Measurements from ENCODE around the gene MET. TPM values are rescaled to one million over a fixed set of nuclear protein-coding genes. Genes with fewer than 3 reads are reported as not detected.

The MET gene
- total RNA-seq, 1 experiment from 2014 or later: 5.0 TPM

GRCh38 chr7:116728413-116728812 lies 56.4 kb downstream of the MET start:
- H3K36me3 Mint-ChIP-seq (ENCODE audit: insufficient read depth in 1 of 3, low read depth in 3 of 3): no peaks in the 10 kb centered on the region

More at GRCh38 chr7:116728413-116728812, 56.4 kb downstream of the MET start:
- H3K27ac ChIP-seq (ENCODE audit: insufficient read length, low read depth, low read length): no peak overlapping the region
- no peak overlapping the region for H3K56ac ChIP-seq (ENCODE audit: insufficient read length, low read depth, low read length)
- no peaks in the 10 kb centered on the region for H3K23me2 ChIP-seq (ENCODE audit: insufficient read length, low read depth, low read length, poor library complexity, severe bottlenecking)
- Mint-ChIP-seq H3K27ac (no peak overlapping the region), H3K27me3 (ENCODE audit: low read depth) (no peaks in the 10 kb centered on the region), H3K4me1 (peaks cover 10 to 20% of the 10 kb centered on the region in 2 experiments), H3K9me3 (no peaks in the 10 kb centered on the region), H3K4me3 (no peak overlapping the region)
- no peak overlapping the region for H3K9ac ChIP-seq (ENCODE audit: extremely low read depth, insufficient read length, low read length)
- no peaks in the 10 kb centered on the region for H3K79me2 ChIP-seq (ENCODE audit: insufficient read depth, low read length)
- no peaks in the 10 kb centered on the region for H3K79me1 ChIP-seq (ENCODE audit: insufficient read depth, low read depth, low read length, poor library complexity, severe bottlenecking)
- H4K8ac ChIP-seq (replicated peaks; ENCODE audit: insufficient read length, low read depth, low read length): no peak overlapping the region
- no peak overlapping the region for H2BK12ac ChIP-seq (ENCODE audit: insufficient read length, low read depth, low read length)
- WGBS (ENCODE audit: extremely low coverage, insufficient read length, low lambda C conversion rate): no CpG with 5 or more reads among the region's 1 CpG
- no peak overlapping the region for H2AK5ac ChIP-seq (ENCODE audit: insufficient read length, low read length)
- no peak overlapping the region for H2BK5ac ChIP-seq (ENCODE audit: insufficient read length, low read length)
- H3K4ac ChIP-seq (ENCODE audit: low read depth, low read length): no peak overlapping the region
- no peak overlapping the region for H3K18ac ChIP-seq (ENCODE audit: insufficient read length, low read depth, low read length)
- H3K14ac ChIP-seq (ENCODE audit: insufficient read depth, low read length): no peak overlapping the region
- H3K9me3 ChIP-seq (ENCODE audit: control insufficient read depth, low read depth, low read length): no peaks in the 10 kb centered on the region
- no peak overlapping the region for H3K4me2 ChIP-seq (ENCODE audit: insufficient read depth, insufficient read length, low read length)
- no peak overlapping the region for H4K91ac ChIP-seq (ENCODE audit: insufficient read length, low read depth, low read length)
- H2BK120ac ChIP-seq (ENCODE audit: low read depth, low read length, poor library complexity, severe bottlenecking): no peak overlapping the region
- no peak for DNase-seq
- H4K5ac ChIP-seq (ENCODE audit: insufficient read length, low read depth, low read length): no peak overlapping the region
- no peak for TF ChIP-seq CTCF (conservative IDR thresholded peaks at IDR 0.05)
- H3T11ph ChIP-seq (ENCODE audit: low read length): no peak overlapping the region
- no peak overlapping the region for H3K23ac ChIP-seq (ENCODE audit: insufficient read length, low read depth, low read length)
- H3K27me3 ChIP-seq (ENCODE audit: insufficient read depth, low read length): no peaks in the 10 kb centered on the region
- no peaks in the 10 kb centered on the region for H4K20me1 ChIP-seq (ENCODE audit: control insufficient read depth, insufficient read depth, insufficient read length)
- no peak overlapping the region for H2BK15ac ChIP-seq (ENCODE audit: low read depth, low read length)
- no peak overlapping the region for H2BK20ac ChIP-seq (ENCODE audit: low read depth, low read length, poor library complexity, severe bottlenecking)
- H2AFZ ChIP-seq (ENCODE audit: low read length): no peak overlapping the region
- no peaks in the 10 kb centered on the region for H3K4me1 ChIP-seq (ENCODE audit: insufficient read depth, low read length)

Data from H9 (cell line).